Measurements from ENCODE around the gene GAS7. TPM values are rescaled to one million over a fixed set of nuclear protein-coding genes. Genes with fewer than 3 reads are reported as not detected.

GAS7 gene
- total and polyA plus RNA-seq, 2 experiments from 2014 or later = 1.9 to 10.7 TPM

GRCh38 chr17:10201680-10202079, 3.3 kb upstream of the GAS7 start:
- Mint-ChIP-seq H3K4me1 (peaks cover 6% of the 10 kb centered on the region), H3K4me3 (no peak overlapping the region), H3K27me3 (ENCODE audit: insufficient read depth, low read depth, poor library complexity) (peaks cover 13% of the 10 kb centered on the region), H3K36me3 (ENCODE audit: low read depth) (peaks cover 21% of the 10 kb centered on the region), H3K27ac (no peak overlapping the region), H3K9me3 (peaks cover 32% of the 10 kb centered on the region)
- Histone ChIP-seq H3F3A (replicated peaks; ENCODE audit: low read depth) (no peaks in the 10 kb centered on the region), H4K20me1 (replicated peaks; ENCODE audit: insufficient read depth) (no peaks in the 10 kb centered on the region), H3K4me3 (no peak overlapping the region), H3K36me3 (ENCODE audit: insufficient read depth) (peaks cover 8% of the 10 kb centered on the region; the same call in 1 of the 2 replicates), H3K79me2 (replicated peaks; ENCODE audit: insufficient read depth) (no peaks in the 10 kb centered on the region), H3K27ac (ENCODE audit: low read depth) (no peak overlapping the region), H2AFZ (no peak overlapping the region), H3K27me3 (ENCODE audit: insufficient read depth) (peaks cover 29% of the 10 kb centered on the region), H3K4me2 (no peak overlapping the region), H3K4me1 (ENCODE audit: insufficient read depth) (no peaks in the 10 kb centered on the region; the same call in 1 of the 2 replicates), H3K9me2 (ENCODE audit: insufficient read depth) (0 out of 2 replicates have a peak, but pooled peaks cover 6% of the 10 kb centered on the region)
- ATAC-seq = no peak
- no peak for DNase-seq (ENCODE audit: low spot score)
- TF ChIP-seq JUNB (IDR thresholded peaks at IDR 0.05; ENCODE audit: unreplicated experiment) (no peak), CTCF (conservative IDR thresholded peaks at IDR 0.05; ENCODE audit: low read depth in 2 of 2) (no peak), POLR2AphosphoS5 (IDR thresholded peaks at IDR 0.05; ENCODE audit: low read depth) (no peak), ZNF462 (CRISPR knock-in tag; IDR thresholded peaks at IDR 0.05) (no peak), STAT1 (IDR thresholded peaks at IDR 0.05; ENCODE audit: unreplicated experiment) (no peak), REST (IDR thresholded peaks at IDR 0.05; ENCODE audit: unreplicated experiment) (no peak), ZNF331 (CRISPR knock-in tag; IDR thresholded peaks at IDR 0.05; ENCODE audit: low read depth) (no peak), CREB1 (CRISPR knock-in tag; IDR thresholded peaks at IDR 0.05; ENCODE audit: low read depth) (no peak), ZNF114 (CRISPR knock-in tag; IDR thresholded peaks at IDR 0.05) (no peak), EZH2phosphoT487 (IDR thresholded peaks at IDR 0.05; ENCODE audit: unreplicated experiment) (no peak), EZH2 (IDR thresholded peaks at IDR 0.05; ENCODE audit: low read depth, unreplicated experiment) (no peak)
